IMR-90 (cell line): Measurements from ENCODE around the gene DDHD1. TPM values are rescaled to one million over a fixed set of nuclear protein-coding genes. Genes with fewer than 3 reads are reported as not detected.

Source experiments
- ATAC-seq: fragments of 200-7000 bp; cut with Tn5 transposase; 2 replicates; pipeline ENCODE4 v1.9.1; 2020; ENCODE audit warnings: low read depth, mild to moderate bottlenecking, moderate library complexity
- BruUV-seq: library from RNA; stranded (reverse); fragments of 400-500 nt; replicated peaks from 2 replicates; lab custom pipeline; 2021; lab: Mats Ljungman, UMichigan
- CTCF ChIA-PET: fragments of 300-600 bp; formaldehyde crosslinking; extraction: SDS; loops from one replicate; lab custom pipeline; 2021; ENCODE audit warnings: antibody characterized with exemption; lab: Yijun Ruan, JAX
- POLR2A ChIA-PET: fragments of 300-600 bp; sonication (Branson Sonifier 250); formaldehyde crosslinking; loops from one replicate; lab custom pipeline; 2022; ENCODE audit warnings: antibody characterized with exemption; ENCODE audit not compliant: unreplicated experiment; lab: Charles Lee
- DNase-seq: peaks from one replicate; pipeline ENCODE4 v3.0.0; 2013
- H2AFZ ChIP-seq: replicated peaks from 2 replicates; pipeline ENCODE3; 2013; ENCODE audit warnings: low read length, mild to moderate bottlenecking; ENCODE audit not compliant: poor library complexity
- H2AK5ac ChIP-seq: 2 replicates; pipeline ENCODE4 v1.6.1; 2013; ENCODE audit warnings: low read depth, low read length, inconsistent platforms
- H2AK9ac ChIP-seq: replicated peaks from 2 replicates; pipeline ENCODE3; 2013; ENCODE audit warnings: mild to moderate bottlenecking, low read depth, low read length, moderate library complexity; ENCODE audit not compliant: poor library complexity
- H2BK120ac ChIP-seq: 2 replicates; pipeline ENCODE4 v1.6.1; 2013; ENCODE audit warnings: low read depth, low read length, inconsistent platforms
- H2BK15ac ChIP-seq: 3 replicates; pipeline ENCODE4 v1.6.1; 2013; ENCODE audit warnings: low read depth, low read length, inconsistent platforms
- H2BK20ac ChIP-seq: 2 replicates; pipeline ENCODE4 v1.6.1; 2013; ENCODE audit warnings: low read depth, mild to moderate bottlenecking, inconsistent platforms, low read length, moderate library complexity
- H2BK5ac ChIP-seq: 2 replicates; pipeline ENCODE4 v1.6.1; 2013; ENCODE audit warnings: mild to moderate bottlenecking, low read depth, low read length, inconsistent platforms; ENCODE audit not compliant: poor library complexity, severe bottlenecking
- H3K14ac ChIP-seq: replicated peaks from 2 replicates; pipeline ENCODE4 v1.6.1; 2013; ENCODE audit warnings: low read depth, low read length, inconsistent platforms
- H3K18ac ChIP-seq: 2 replicates; pipeline ENCODE4 v1.6.1; 2013; ENCODE audit warnings: low read depth, low read length, control low read depth
- H3K23ac ChIP-seq: 2 replicates; pipeline ENCODE4 v1.6.1; 2013; ENCODE audit warnings: low read depth, low read length, inconsistent platforms
- H3K27ac ChIP-seq: 2 replicates; pipeline ENCODE4 v1.5.1; 2013; ENCODE audit warnings: mild to moderate bottlenecking, control low read depth, low read length; ENCODE audit not compliant: insufficient read depth
- H3K27me3 ChIP-seq: 2 replicates; pipeline ENCODE4 v1.6.1; 2013; ENCODE audit warnings: low read length; ENCODE audit not compliant: control insufficient read depth, insufficient read depth
- H3K36me3 ChIP-seq: 2 replicates; pipeline ENCODE4 v1.6.1; 2013; ENCODE audit warnings: low read length, mixed read lengths; ENCODE audit not compliant: control insufficient read depth, insufficient read depth
- H3K4ac ChIP-seq: 2 replicates; pipeline ENCODE4 v1.6.1; 2013; ENCODE audit warnings: low read depth, low read length, inconsistent platforms
- H3K4me1 ChIP-seq: 2 replicates; pipeline ENCODE4 v1.6.1; 2013; ENCODE audit warnings: low read length, mixed read lengths; ENCODE audit not compliant: control insufficient read depth, insufficient read depth
- H3K4me2 ChIP-seq: 2 replicates; pipeline ENCODE4 v1.6.1; 2013; ENCODE audit warnings: low read depth, mild to moderate bottlenecking, control low read depth, low read length, moderate library complexity
- H3K4me3 ChIP-seq: 2 replicates; pipeline ENCODE4 v1.5.1; 2013; ENCODE audit warnings: low read depth, mild to moderate bottlenecking, control low read depth, low read length, moderate library complexity; ENCODE audit not compliant: insufficient read depth
- H3K56ac ChIP-seq: 2 replicates; pipeline ENCODE4 v1.6.1; 2013; ENCODE audit warnings: low read length, inconsistent platforms; ENCODE audit not compliant: insufficient read depth; ENCODE audit errors: extremely low read depth
- H3K79me1 ChIP-seq, 2 experiments: 2 replicates each; pipeline ENCODE4 v1.6.1; 2013; ENCODE audit warnings: low read length in 2 of 2, inconsistent platforms in 1 of 2, low read depth in 1 of 2
- H3K9ac ChIP-seq: 2 replicates; pipeline ENCODE4 v1.6.1; 2013; ENCODE audit warnings: low read depth, low read length, control low read depth
- H3K9me1 ChIP-seq: 2 replicates; pipeline ENCODE4 v1.6.1; 2013; ENCODE audit warnings: low read length, inconsistent platforms; ENCODE audit not compliant: insufficient read depth
- H3K9me3 ChIP-seq: 2 replicates; pipeline ENCODE4 v1.6.1; 2013; ENCODE audit warnings: low read length; ENCODE audit not compliant: control insufficient read depth, insufficient read depth
- H4K20me1 ChIP-seq: 2 replicates; pipeline ENCODE4 v1.6.1; 2013; ENCODE audit warnings: low read length, inconsistent platforms; ENCODE audit not compliant: insufficient read depth
- H4K5ac ChIP-seq: 2 replicates; pipeline ENCODE4 v1.6.1; 2013; ENCODE audit warnings: mild to moderate bottlenecking, low read depth, low read length, control low read depth
- H4K8ac ChIP-seq, 2 experiments: 2 replicates each; pipeline ENCODE4 v1.6.1; 2013; ENCODE audit warnings: low read depth in 2 of 2, low read length in 2 of 2, control low read depth in 1 of 2, inconsistent platforms in 1 of 2
- H4K91ac ChIP-seq: 2 replicates; pipeline ENCODE4 v1.6.1; 2013; ENCODE audit warnings: low read depth, low read length, inconsistent platforms; ENCODE audit not compliant: insufficient read depth
- BHLHE40 ChIP-seq: fragments of 150-350 bp; IDR thresholded peaks from 2 replicates; pipeline ENCODE4 v1.6.1; 2016; ENCODE audit warnings: mild to moderate bottlenecking, low read depth, low read length
- FOS ChIP-seq: fragments of 150-350 bp; IDR thresholded peaks from 2 replicates; pipeline ENCODE4 v1.6.1; 2016; ENCODE audit warnings: low read depth, low read length
- MAFK ChIP-seq: IDR thresholded peaks from 2 replicates; pipeline ENCODE4 v1.6.1; 2012; ENCODE audit warnings: low read depth, low read length, improper control_type of control experiment
- SMC3 ChIP-seq: fragments of 150-350 bp; IDR thresholded peaks from 2 replicates; pipeline ENCODE4 v1.6.1; 2016; ENCODE audit warnings: low read depth, mild to moderate bottlenecking, antibody characterized with exemption, low read length, moderate library complexity
- WGBS, 2 experiments: methylation state at CpG; one replicate each; pipeline versions ENCODE4 v1.1.5 to v1.1.7; 2013; ENCODE audit warnings: missing lambda C conversion rate in 2 of 2; ENCODE audit not compliant: insufficient read length in 1 of 2; ENCODE audit errors: extremely low coverage in 2 of 2; 5-methylcytosine and 5-hydroxymethylcytosine counted together
- dilution Hi-C: fragments of 300-500 bp; cut with HindIII; formaldehyde crosslinking; loops from one replicate; pipeline ENCODE4 v1.14.3; 2018; ENCODE audit warnings: low sequenced_read_pairs; ENCODE audit not compliant: unreplicated experiment
- in situ Hi-C: fragments of 300-500 bp; cut with MboI; formaldehyde crosslinking; loops from 3 replicates; pipeline ENCODE4 v1.14.3; 2019; ENCODE audit warnings: low sequenced_read_pairs, inconsistent platforms, mixed read lengths
- intact Hi-C: fragments of 100-400 bp; cut with micrococcal nuclease; formaldehyde crosslinking; loops from 2 replicates; pipeline ENCODE4 v1.10.0; 2022
- polyA plus RNA-seq, 3 experiments: library from polyadenylated mRNA; depleted of rRNA; stranded (reverse); fragments of >200 nt; gene quantifications; 2 replicates each; pipeline ENCODE4 v1.2.3, GENCODE V29; 2012; ENCODE audit warnings: low replicate concordance in 1 of 3
- total RNA-seq: library from RNA; depleted of rRNA; stranded (reverse); fragments of >200 nt; gene quantifications from 2 replicates; pipeline ENCODE4 v1.2.3, GENCODE V29; 2012

Gene DDHD1
- total and polyA plus RNA-seq, 2 of the 4 experiments (the other 2 are of a cell fraction), result 4.5 to 9.0 TPM

DNA sequence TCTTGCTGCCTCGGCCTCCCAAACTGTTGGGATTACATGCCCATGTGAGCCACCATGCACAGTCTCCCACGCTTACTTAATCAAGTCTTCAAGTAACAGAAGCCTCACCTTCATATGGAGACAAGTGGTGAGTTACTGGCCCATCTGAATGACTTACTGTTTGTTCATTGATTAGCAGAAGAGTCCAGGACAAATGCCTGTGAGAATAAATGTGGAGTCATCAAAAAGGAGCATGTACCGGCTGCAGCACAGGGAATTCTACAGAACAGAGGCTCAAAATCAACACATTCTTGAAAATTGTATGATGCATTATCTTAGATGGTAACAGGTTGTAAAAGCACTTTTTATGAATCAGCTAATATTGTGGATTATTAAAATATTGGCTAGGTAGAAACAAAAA is 129.8 kb downstream of the DDHD1 start:
- WGBS, 2 experiments, result no CpG with 5 or more reads among the region's 3 CpGs
- Histone ChIP-seq H2BK15ac (peak overlapping the region; percentile 64; the same call in 1 of the 3 replicates), H3K23ac (no peak overlapping the region), H4K91ac (no peak overlapping the region), H3K14ac (peak overlapping the region; percentile 58; the same call in 1 of the 2 replicates), H3K9me1 (peaks cover 3% of the 10 kb centered on the region; the same call in 1 of the 2 replicates), H3K4ac (0 out of 2 replicates have a peak overlapping the region, but pooled peaks have one; percentile 27), H3K79me1 (no peaks in the 10 kb centered on the region), H3K4me1 (peaks cover 10% of the 10 kb centered on the region; the same call in 1 of the 2 replicates), H2AFZ (no peak overlapping the region), H3K18ac (peak overlapping the region; percentile 25; the same call in 1 of the 2 replicates), H3K36me3 (no peaks in the 10 kb centered on the region), H2BK20ac (peak overlapping the region; percentile 70), H3K4me3 (no peak overlapping the region), H2BK5ac (no peak overlapping the region), H3K27me3 (no peaks in the 10 kb centered on the region), H2AK5ac (peak overlapping the region; percentile 43; the same call in 1 of the 2 replicates), H3K9ac (no peak overlapping the region), H3K56ac (no peak overlapping the region), H4K5ac (no peak overlapping the region), H3K27ac (no peak overlapping the region), H3K9me3 (no peaks in the 10 kb centered on the region), H3K4me2 (no peak overlapping the region), H4K8ac (no peak overlapping the region), H2AK9ac (no peak overlapping the region), H4K20me1 (no peaks in the 10 kb centered on the region), H2BK120ac (peak overlapping the region; percentile 26; the same call in 1 of the 2 replicates)
- dilution Hi-C loops (no loop called here), intact Hi-C loops (no loop called here), in situ Hi-C loops (no loop called here)
- ChIA-PET POLR2A (no interaction called here), CTCF (no interaction called here)
- DNase-seq (no peak), ATAC-seq (no peak)
- TF ChIP-seq FOS (no peak), MAFK (peak; percentile 77), SMC3 (no peak), BHLHE40 (no peak)
- no TSS peak for BruUV-seq
